ENCODE data around the gene CNOT10.

- TF ChIP-seq CTCF (optimal IDR thresholded peaks at IDR 0.05 in 1 of 3, IDR thresholded peaks at IDR 0.05 in 1 of 3, conservative IDR thresholded peaks at IDR 0.05 in 1 of 3; ENCODE audit: extremely low read depth in 1 of 3, insufficient read depth in 2 of 3, low read length in 3 of 3) (no peak), EZH2 (IDR thresholded peaks at IDR 0.05; ENCODE audit: low read length) (no peak)
Measured at GRCh38 chr3:32820971-32821685, 136.1 kb downstream of the CNOT10 start.

Data from keratinocyte (primary cell).